Hepatocyte (in vitro differentiated cells): Measurements from ENCODE around the gene SLC22A14. TPM values are rescaled to one million over a fixed set of nuclear protein-coding genes. Genes with fewer than 3 reads are reported as not detected.

Experiments
- DNase-seq: peaks from one replicate; pipeline ENCODE4 v3.0.0-alpha.2; 2016; ENCODE audit warnings: low spot score
- H2AFZ ChIP-seq: fragments of 200-600 bp; sonication (generic); 2 replicates; pipeline ENCODE4 v1.6.0; 2016; ENCODE audit warnings: antibody characterized with exemption, mild to moderate bottlenecking
- H3K27ac ChIP-seq: fragments of 200-600 bp; sonication (generic); 2 replicates; pipeline ENCODE4 v1.5.1; 2016; ENCODE audit warnings: mild to moderate bottlenecking
- H3K27me3 ChIP-seq: fragments of 200-600 bp; sonication (generic); 2 replicates; pipeline ENCODE4 v1.6.1; 2016
- H3K36me3 ChIP-seq: fragments of 200-600 bp; sonication (generic); replicated peaks from 2 replicates; pipeline ENCODE4 v1.5.1; 2016; ENCODE audit warnings: low read depth; ENCODE audit not compliant: insufficient read depth
- H3K4me1 ChIP-seq: fragments of 200-600 bp; sonication (generic); 2 replicates; pipeline ENCODE4 v1.5.1; 2016; ENCODE audit warnings: mild to moderate bottlenecking, moderate library complexity; ENCODE audit not compliant: insufficient read depth
- H3K4me2 ChIP-seq: fragments of 200-600 bp; sonication (generic); 2 replicates; pipeline ENCODE4 v1.6.0; 2016
- H3K4me3 ChIP-seq: fragments of 200-600 bp; sonication (generic); 2 replicates; pipeline ENCODE4 v1.5.1; 2016; ENCODE audit warnings: mild to moderate bottlenecking
- H3K79me2 ChIP-seq: fragments of 200-600 bp; sonication (generic); 2 replicates; pipeline ENCODE4 v1.6.0; 2017; ENCODE audit warnings: mild to moderate bottlenecking
- H3K9me2 ChIP-seq: fragments of 200-600 bp; sonication (generic); replicated peaks from 2 replicates; pipeline ENCODE4 v1.6.0; 2017; ENCODE audit warnings: mild to moderate bottlenecking; ENCODE audit not compliant: insufficient read depth
- H3K9me3 ChIP-seq: fragments of 200-600 bp; sonication (generic); 2 replicates; pipeline ENCODE4 v1.5.1; 2016; ENCODE audit warnings: low read depth, mild to moderate bottlenecking
- H4K20me1 ChIP-seq: fragments of 200-600 bp; sonication (generic); 2 replicates; pipeline ENCODE4 v1.6.0; 2016; ENCODE audit warnings: mild to moderate bottlenecking; ENCODE audit not compliant: insufficient read depth, poor library complexity, severe bottlenecking
- EZH2 ChIP-seq: fragments of 200-600 bp; sonication (generic); IDR thresholded peaks from 2 replicates; pipeline ENCODE4 v1.6.1; 2016; ENCODE audit warnings: antibody characterized with exemption, mild to moderate bottlenecking, borderline replicate concordance
- EZH2phosphoT487 ChIP-seq: fragments of 200-600 bp; sonication (generic); IDR thresholded peaks from one replicate; pipeline ENCODE4 v1.6.1; 2018; ENCODE audit warnings: antibody characterized with exemption, mild to moderate bottlenecking, low read depth, moderate library complexity; ENCODE audit not compliant: unreplicated experiment, severe bottlenecking
- WGBS: methylation state at CpG from one replicate; pipeline ENCODE4 v1.1.6; 2016; ENCODE audit warnings: low lambda C conversion rate; ENCODE audit errors: missing lambda C conversion rate; 5-methylcytosine and 5-hydroxymethylcytosine counted together
- polyA plus RNA-seq: library from polyadenylated mRNA; unstranded; fragments of >200 nt; fragmentation: Nextera tagmentation; extraction: Ambion mirVana; gene quantifications from 2 replicates; pipeline ENCODE4 v1.2.1, GENCODE V29; 2016
- total RNA-seq: library from RNA; depleted of rRNA; stranded (reverse); fragments of >200 nt; gene quantifications from 2 replicates; pipeline ENCODE4 v1.2.3, GENCODE V29; 2014
- TF ChIP-seq, protein P1 (sequence below): fragments of 200-600 bp; sonication (generic); IDR thresholded peaks from 2 replicates; pipeline ENCODE4 v1.5.1; 2016; ENCODE audit warnings: antibody characterized with exemption, mild to moderate bottlenecking; ENCODE audit not compliant: poor library complexity

The SLC22A14 gene
- total and polyA plus RNA-seq, 2 experiments from 2014 or later: 0.57 to 0.64 TPM

DNA sequence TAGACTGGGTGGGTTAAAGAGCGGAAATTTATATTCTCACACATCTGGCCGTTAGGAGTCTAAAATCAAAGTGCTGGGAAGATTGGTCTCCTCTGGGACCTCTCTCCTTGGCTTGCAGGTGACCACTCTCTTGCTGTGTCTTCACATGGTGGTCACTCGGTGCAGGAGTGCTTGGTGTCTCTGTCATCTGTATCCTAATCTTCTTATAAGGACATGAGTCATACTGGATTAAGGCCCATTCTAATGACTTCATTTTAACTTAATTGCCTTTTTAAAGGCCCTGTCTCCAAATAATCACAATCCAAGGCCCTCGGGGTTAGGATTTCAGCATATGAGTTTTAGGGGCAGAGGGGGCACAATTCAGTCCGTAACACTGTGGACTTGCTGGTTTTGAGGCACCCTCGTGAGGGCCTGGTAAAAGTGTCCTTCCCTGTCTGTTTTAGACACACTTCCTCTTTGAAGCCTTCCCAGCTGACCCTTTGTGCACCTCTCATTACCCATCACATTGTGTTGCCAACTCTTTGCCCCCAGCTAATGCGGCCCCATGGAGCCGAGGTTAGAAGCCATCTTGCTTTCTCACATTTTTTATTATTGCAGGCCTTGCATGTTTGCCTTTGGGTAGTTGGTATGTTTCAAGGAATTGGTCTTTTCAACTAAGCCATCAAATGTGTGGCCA lies 67.7 kb downstream of the SLC22A14 start:
- Histone ChIP-seq H3K4me1 (no peaks in the 10 kb centered on the region), H2AFZ (no peak overlapping the region), H3K79me2 (peaks cover 20% of the 10 kb centered on the region), H3K27ac (no peak overlapping the region), H3K36me3 (no peaks in the 10 kb centered on the region), H3K9me2 (no peaks in the 10 kb centered on the region), H3K4me3 (no peak overlapping the region), H4K20me1 (no peaks in the 10 kb centered on the region), H3K27me3 (no peaks in the 10 kb centered on the region), H3K9me3 (no peaks in the 10 kb centered on the region), H3K4me2 (no peak overlapping the region)
- TF ChIP-seq EZH2 (no peak), EZH2phosphoT487 (no peak)
- TF ChIP-seq, protein P1, sequence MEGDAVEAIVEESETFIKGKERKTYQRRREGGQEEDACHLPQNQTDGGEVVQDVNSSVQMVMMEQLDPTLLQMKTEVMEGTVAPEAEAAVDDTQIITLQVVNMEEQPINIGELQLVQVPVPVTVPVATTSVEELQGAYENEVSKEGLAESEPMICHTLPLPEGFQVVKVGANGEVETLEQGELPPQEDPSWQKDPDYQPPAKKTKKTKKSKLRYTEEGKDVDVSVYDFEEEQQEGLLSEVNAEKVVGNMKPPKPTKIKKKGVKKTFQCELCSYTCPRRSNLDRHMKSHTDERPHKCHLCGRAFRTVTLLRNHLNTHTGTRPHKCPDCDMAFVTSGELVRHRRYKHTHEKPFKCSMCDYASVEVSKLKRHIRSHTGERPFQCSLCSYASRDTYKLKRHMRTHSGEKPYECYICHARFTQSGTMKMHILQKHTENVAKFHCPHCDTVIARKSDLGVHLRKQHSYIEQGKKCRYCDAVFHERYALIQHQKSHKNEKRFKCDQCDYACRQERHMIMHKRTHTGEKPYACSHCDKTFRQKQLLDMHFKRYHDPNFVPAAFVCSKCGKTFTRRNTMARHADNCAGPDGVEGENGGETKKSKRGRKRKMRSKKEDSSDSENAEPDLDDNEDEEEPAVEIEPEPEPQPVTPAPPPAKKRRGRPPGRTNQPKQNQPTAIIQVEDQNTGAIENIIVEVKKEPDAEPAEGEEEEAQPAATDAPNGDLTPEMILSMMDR: no peak
- DNase-seq: no peak
- WGBS: 87% methylated on average over 8 of the region's 8 CpGs

DNA sequence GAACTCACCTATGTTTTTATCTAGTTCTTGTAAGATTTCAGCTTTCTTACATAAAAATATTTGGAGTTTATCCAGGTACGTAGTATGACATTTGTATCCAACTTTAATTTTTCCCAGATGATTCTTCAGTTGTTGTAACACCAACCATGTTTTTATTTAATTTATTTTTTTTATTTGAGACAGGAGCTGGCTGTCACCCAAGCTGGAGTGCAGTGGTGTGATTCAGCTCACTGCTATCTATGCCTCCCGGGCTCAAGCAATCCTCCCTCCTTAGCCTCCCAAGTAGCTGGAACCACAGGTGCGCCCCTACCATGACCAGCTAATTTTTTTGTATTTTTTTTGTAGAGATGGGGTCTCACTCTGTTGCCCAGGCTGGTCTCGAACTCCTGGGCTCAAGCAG lies 71.1 kb downstream of the SLC22A14 start:
- peaks cover 15% of the 10 kb centered on the region for H3K79me2 ChIP-seq

DNA sequence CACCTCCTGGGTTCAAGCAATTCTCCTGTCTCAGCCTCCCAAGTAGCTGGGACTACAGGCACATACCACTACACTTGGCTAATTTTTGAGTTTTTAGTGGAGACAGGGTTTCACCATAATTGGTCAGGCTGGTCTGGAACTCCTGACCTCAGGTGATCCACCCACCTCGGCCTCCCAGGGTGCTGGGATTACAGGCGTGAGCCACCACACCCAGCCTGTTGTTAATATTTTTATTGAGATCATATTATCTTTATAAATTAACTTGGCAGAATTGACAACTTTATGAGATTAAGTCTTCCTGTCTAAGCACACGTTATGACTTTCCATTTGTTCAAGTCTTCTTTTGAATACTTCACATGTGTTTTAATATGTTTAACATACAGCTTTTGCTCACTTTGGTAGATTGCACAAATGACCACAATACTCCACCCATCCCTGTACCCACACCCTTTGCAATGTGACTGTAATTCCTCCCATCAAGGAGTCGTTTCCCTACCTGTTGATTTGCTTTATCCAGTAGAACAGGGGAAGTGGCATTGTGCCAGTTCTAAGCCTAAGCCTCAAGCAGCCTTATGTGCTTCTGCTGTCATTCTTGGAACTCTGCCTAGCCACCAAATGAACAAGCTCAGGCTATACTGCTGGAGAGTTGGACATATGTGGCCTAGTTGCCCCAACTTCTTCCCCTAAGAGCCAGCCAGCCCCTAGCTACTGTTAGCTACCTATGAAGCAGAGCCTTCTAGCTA lies 72.7 kb downstream of the SLC22A14 start:
- Histone ChIP-seq H3K79me2 (peaks cover 12% of the 10 kb centered on the region), H2AFZ (no peak overlapping the region), H4K20me1 (no peaks in the 10 kb centered on the region), H3K9me2 (no peaks in the 10 kb centered on the region), H3K27ac (no peak overlapping the region), H3K9me3 (no peaks in the 10 kb centered on the region), H3K4me3 (no peak overlapping the region), H3K4me2 (no peak overlapping the region), H3K36me3 (no peaks in the 10 kb centered on the region), H3K4me1 (no peaks in the 10 kb centered on the region), H3K27me3 (no peaks in the 10 kb centered on the region)
- WGBS: 86% methylated on average over 4 of the region's 4 CpGs
- TF ChIP-seq EZH2: no peak
- TF ChIP-seq, protein P1: no peak
- TF ChIP-seq EZH2phosphoT487: no peak
- no peak for DNase-seq

More for the DNA sequence above, 71.1 kb downstream of the SLC22A14 start:
- Histone ChIP-seq H3K36me3 (no peaks in the 10 kb centered on the region), H3K4me3 (no peak overlapping the region), H3K27me3 (no peaks in the 10 kb centered on the region), H3K4me1 (no peaks in the 10 kb centered on the region), H3K9me2 (no peaks in the 10 kb centered on the region), H2AFZ (no peak overlapping the region), H3K27ac (no peak overlapping the region), H4K20me1 (no peaks in the 10 kb centered on the region), H3K4me2 (no peak overlapping the region), H3K9me3 (no peaks in the 10 kb centered on the region)
- TF ChIP-seq EZH2phosphoT487 (no peak), EZH2 (no peak)
- TF ChIP-seq, protein P1: no peak
- 91% methylated on average over 4 of the region's 4 CpGs for WGBS
- DNase-seq: no peak
